Neural cell (in vitro differentiated cells): ENCODE measurements around the gene OCSTAMP. TPM values are rescaled to one million over a fixed set of nuclear protein-coding genes. Genes with fewer than 3 reads are reported as not detected.
A peak's percentile ranks its signal among the peaks of the same experiment; 100 is the strongest.

Experiments used
- H2AFZ ChIP-seq: fragments of 200-600, 300-800 bp; sonication (generic), shearing (Covaris generic); 2 replicates; pipeline ENCODE4 v1.6.0; 2014; ENCODE audit warnings: low read depth, mild to moderate bottlenecking, antibody characterized with exemption, low read length, moderate library complexity
- H3F3A ChIP-seq: fragments of 200-600 bp; shearing (Covaris generic); 2 replicates; pipeline ENCODE4 v1.6.1; 2016; ENCODE audit warnings: mild to moderate bottlenecking, moderate library complexity, mixed read lengths, antibody characterized with exemption, low read length; ENCODE audit not compliant: insufficient read depth, poor library complexity, severe bottlenecking
- H3K27ac ChIP-seq: fragments of 200-600, 300-800 bp; sonication (generic), shearing (Covaris generic); 2 replicates; pipeline ENCODE4 v1.5.1; 2014; ENCODE audit warnings: mild to moderate bottlenecking, low read length, moderate library complexity
- H3K27me3 ChIP-seq: fragments of 300-800, 200-600 bp; sonication (generic), shearing (Covaris generic); 2 replicates; pipeline ENCODE4 v1.6.0; 2014; ENCODE audit warnings: mild to moderate bottlenecking, low read depth, low read length, moderate library complexity; ENCODE audit not compliant: insufficient read depth
- H3K36me3 ChIP-seq: fragments of 300-800, 200-600 bp; sonication (generic), shearing (Covaris generic); 2 replicates; pipeline ENCODE4 v1.5.1; 2014; ENCODE audit warnings: mild to moderate bottlenecking, antibody characterized with exemption, low read length, moderate library complexity; ENCODE audit not compliant: insufficient read depth
- H3K4me2 ChIP-seq: fragments of 300-800, 200-600 bp; sonication (generic), shearing (Covaris generic); 2 replicates; pipeline ENCODE4 v1.6.0; 2014; ENCODE audit warnings: mild to moderate bottlenecking, low read length
- H3K4me3 ChIP-seq: fragments of 300-800, 200-600 bp; sonication (generic), shearing (Covaris generic); 2 replicates; pipeline ENCODE4 v1.5.1; 2014; ENCODE audit warnings: mild to moderate bottlenecking, low read length, moderate library complexity
- H3K79me2 ChIP-seq: fragments of 200-600 bp; shearing (Covaris generic); replicated peaks from 2 replicates; pipeline ENCODE4 v1.6.0; 2014; ENCODE audit warnings: mild to moderate bottlenecking, low read length, moderate library complexity; ENCODE audit not compliant: insufficient read depth
- H3K9ac ChIP-seq: fragments of 300-800, 200-600 bp; sonication (generic), shearing (Covaris generic); 2 replicates; pipeline ENCODE4 v1.6.1; 2016; ENCODE audit warnings: mild to moderate bottlenecking, low read length, mixed read lengths
- H3K9me2 ChIP-seq: fragments of 200-600 bp; shearing (Covaris generic); 2 replicates; pipeline ENCODE4 v1.6.1; 2016; ENCODE audit warnings: mild to moderate bottlenecking, low read length, mixed read lengths; ENCODE audit not compliant: insufficient read depth
- H3K9me3 ChIP-seq: fragments of 200-600, 300-800 bp; sonication (generic), shearing (Covaris generic); 2 replicates; pipeline ENCODE4 v1.6.1; 2016; ENCODE audit warnings: mild to moderate bottlenecking, mixed run types, low read length, moderate library complexity, mixed read lengths
- H4K20me1 ChIP-seq: fragments of 200-600 bp; shearing (Covaris generic); 2 replicates; pipeline ENCODE4 v1.6.1; 2016; ENCODE audit warnings: mild to moderate bottlenecking, mixed run types; ENCODE audit not compliant: insufficient read depth
- EP300 ChIP-seq: fragments of 450-650 bp; conservative IDR thresholded peaks from 2 replicates; pipeline ENCODE4 v1.6.1; 2014; ENCODE audit warnings: antibody characterized with exemption, mild to moderate bottlenecking, moderate library complexity; ENCODE audit not compliant: poor library complexity, severe bottlenecking
- EZH2 ChIP-seq: fragments of 200-600, 300-800 bp; shearing (Covaris generic), sonication (generic); IDR thresholded peaks from 2 replicates; pipeline ENCODE4 v1.6.1; 2014; ENCODE audit warnings: antibody characterized with exemption, low read length, borderline replicate concordance, mild to moderate bottlenecking; ENCODE audit not compliant: insufficient read depth, poor library complexity, severe bottlenecking
- MXI1 ChIP-seq: fragments of 450-650 bp; conservative IDR thresholded peaks from 2 replicates; pipeline ENCODE4 v1.6.1; 2014; ENCODE audit warnings: antibody characterized with exemption, mild to moderate bottlenecking; ENCODE audit not compliant: poor library complexity, severe bottlenecking
- POLR2AphosphoS5 ChIP-seq: IDR thresholded peaks from 2 replicates; pipeline ENCODE4 v1.6.1; 2012
- RAD21 ChIP-seq: fragments of 450-650 bp; conservative IDR thresholded peaks from 2 replicates; pipeline ENCODE4 v1.6.1; 2014; ENCODE audit warnings: antibody characterized with exemption, mild to moderate bottlenecking, moderate library complexity
- SMC3 ChIP-seq: fragments of 450-650 bp; conservative IDR thresholded peaks from 2 replicates; pipeline ENCODE4 v1.6.1; 2014; ENCODE audit warnings: antibody characterized with exemption, mild to moderate bottlenecking, moderate library complexity; ENCODE audit not compliant: poor library complexity
- TAF1 ChIP-seq: IDR thresholded peaks from 2 replicates; pipeline ENCODE4 v1.6.1; 2012; ENCODE audit warnings: low read depth
- polyA plus RNA-seq: library from polyadenylated mRNA; depleted of rRNA; stranded (reverse); fragments of >200 nt; gene quantifications from 2 replicates; pipeline ENCODE4 v1.2.3, GENCODE V29; 2014
- TF ChIP-seq, protein P1 (sequence below): fragments of 450-650 bp; IDR thresholded peaks from 2 replicates; pipeline ENCODE4 v1.5.1; 2014; ENCODE audit warnings: antibody characterized with exemption, mild to moderate bottlenecking, moderate library complexity; ENCODE audit not compliant: poor library complexity, severe bottlenecking
- TF ChIP-seq, protein P2 (sequence below): IDR thresholded peaks from 2 replicates; pipeline ENCODE4 v1.6.1; 2012; ENCODE audit warnings: borderline replicate concordance

Gene OCSTAMP
- polyA plus RNA-seq, 1 donor from 2014 or later, result not detected

DNA sequence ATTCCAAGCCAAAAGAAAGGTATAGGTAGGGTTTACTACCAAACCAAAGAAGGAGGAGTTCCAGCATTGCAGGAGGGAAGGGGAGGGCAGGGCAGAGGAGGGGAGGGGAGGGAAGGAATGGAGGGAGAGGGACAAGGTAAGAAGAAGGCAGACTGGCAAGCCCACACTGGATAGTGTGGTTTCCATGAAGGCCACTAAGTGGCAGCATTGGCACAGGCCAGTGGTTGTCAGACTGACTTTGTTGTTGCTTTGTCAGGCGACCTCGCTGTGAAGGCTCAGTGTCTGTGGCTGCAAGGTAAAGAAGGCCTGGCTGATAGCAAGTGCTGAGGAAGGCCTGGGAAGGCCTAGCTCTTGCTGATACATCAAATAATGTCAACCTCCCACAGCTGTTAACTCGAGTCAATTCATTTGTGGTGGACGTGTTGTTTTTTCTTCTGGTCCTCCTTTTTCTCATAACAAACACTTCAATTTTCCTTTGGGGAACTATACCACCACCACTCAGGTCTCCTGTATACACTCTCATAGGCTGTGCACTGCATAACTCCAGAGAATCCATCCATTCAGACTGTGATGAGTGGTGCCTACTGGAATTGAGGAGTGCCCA, 29.4 kb downstream of the OCSTAMP start:
- Histone ChIP-seq H3K4me3 (no peak overlapping the region), H2AFZ (no peak overlapping the region), H3K4me2 (no peak overlapping the region), H3K36me3 (no peaks in the 10 kb centered on the region), H3K79me2 (no peaks in the 10 kb centered on the region), H3K9ac (no peak overlapping the region), H3K9me3 (no peaks in the 10 kb centered on the region), H3K27me3 (no peaks in the 10 kb centered on the region), H3K27ac (no peak overlapping the region), H4K20me1 (no peaks in the 10 kb centered on the region), H3F3A (no peaks in the 10 kb centered on the region), H3K9me2 (no peaks in the 10 kb centered on the region)
- TF ChIP-seq SMC3 (peak; percentile 62), EZH2 (no peak), EP300 (no peak), RAD21 (peak; percentile 73)
- TF ChIP-seq, protein P1, sequence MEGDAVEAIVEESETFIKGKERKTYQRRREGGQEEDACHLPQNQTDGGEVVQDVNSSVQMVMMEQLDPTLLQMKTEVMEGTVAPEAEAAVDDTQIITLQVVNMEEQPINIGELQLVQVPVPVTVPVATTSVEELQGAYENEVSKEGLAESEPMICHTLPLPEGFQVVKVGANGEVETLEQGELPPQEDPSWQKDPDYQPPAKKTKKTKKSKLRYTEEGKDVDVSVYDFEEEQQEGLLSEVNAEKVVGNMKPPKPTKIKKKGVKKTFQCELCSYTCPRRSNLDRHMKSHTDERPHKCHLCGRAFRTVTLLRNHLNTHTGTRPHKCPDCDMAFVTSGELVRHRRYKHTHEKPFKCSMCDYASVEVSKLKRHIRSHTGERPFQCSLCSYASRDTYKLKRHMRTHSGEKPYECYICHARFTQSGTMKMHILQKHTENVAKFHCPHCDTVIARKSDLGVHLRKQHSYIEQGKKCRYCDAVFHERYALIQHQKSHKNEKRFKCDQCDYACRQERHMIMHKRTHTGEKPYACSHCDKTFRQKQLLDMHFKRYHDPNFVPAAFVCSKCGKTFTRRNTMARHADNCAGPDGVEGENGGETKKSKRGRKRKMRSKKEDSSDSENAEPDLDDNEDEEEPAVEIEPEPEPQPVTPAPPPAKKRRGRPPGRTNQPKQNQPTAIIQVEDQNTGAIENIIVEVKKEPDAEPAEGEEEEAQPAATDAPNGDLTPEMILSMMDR, result peak; percentile 62

DNA sequence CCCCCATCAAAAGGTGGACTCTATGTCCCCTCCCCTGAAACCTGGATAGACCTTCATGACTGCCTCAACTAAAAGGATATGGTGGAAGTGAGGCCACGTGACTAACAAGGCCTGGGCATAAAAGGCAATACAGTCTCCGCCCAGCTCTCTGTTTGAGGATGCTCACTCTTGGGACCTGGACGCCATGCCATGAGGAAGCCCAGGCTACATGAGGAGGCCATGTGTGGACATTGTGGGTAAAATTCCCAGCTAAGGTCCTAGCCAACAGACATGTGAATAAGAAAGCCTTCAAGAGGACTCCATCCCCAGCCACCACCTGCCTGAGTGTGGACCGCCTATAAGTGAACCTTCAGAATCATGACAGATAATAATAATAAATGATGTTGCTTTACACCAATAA, 29.9 kb downstream of the OCSTAMP start:
- Histone ChIP-seq H2AFZ (no peak overlapping the region), H3K9ac (no peak overlapping the region), H3K9me2 (no peaks in the 10 kb centered on the region), H3K79me2 (no peaks in the 10 kb centered on the region), H3K27ac (no peak overlapping the region), H3K9me3 (no peaks in the 10 kb centered on the region), H3K4me3 (no peak overlapping the region), H3K4me2 (no peak overlapping the region), H3K36me3 (no peaks in the 10 kb centered on the region), H3F3A (no peaks in the 10 kb centered on the region), H3K27me3 (no peaks in the 10 kb centered on the region), H4K20me1 (no peaks in the 10 kb centered on the region)
- no peak for TF ChIP-seq MXI1
- TF ChIP-seq RAD21, result no peak
- no peak for TF ChIP-seq POLR2AphosphoS5
- TF ChIP-seq, protein P2, sequence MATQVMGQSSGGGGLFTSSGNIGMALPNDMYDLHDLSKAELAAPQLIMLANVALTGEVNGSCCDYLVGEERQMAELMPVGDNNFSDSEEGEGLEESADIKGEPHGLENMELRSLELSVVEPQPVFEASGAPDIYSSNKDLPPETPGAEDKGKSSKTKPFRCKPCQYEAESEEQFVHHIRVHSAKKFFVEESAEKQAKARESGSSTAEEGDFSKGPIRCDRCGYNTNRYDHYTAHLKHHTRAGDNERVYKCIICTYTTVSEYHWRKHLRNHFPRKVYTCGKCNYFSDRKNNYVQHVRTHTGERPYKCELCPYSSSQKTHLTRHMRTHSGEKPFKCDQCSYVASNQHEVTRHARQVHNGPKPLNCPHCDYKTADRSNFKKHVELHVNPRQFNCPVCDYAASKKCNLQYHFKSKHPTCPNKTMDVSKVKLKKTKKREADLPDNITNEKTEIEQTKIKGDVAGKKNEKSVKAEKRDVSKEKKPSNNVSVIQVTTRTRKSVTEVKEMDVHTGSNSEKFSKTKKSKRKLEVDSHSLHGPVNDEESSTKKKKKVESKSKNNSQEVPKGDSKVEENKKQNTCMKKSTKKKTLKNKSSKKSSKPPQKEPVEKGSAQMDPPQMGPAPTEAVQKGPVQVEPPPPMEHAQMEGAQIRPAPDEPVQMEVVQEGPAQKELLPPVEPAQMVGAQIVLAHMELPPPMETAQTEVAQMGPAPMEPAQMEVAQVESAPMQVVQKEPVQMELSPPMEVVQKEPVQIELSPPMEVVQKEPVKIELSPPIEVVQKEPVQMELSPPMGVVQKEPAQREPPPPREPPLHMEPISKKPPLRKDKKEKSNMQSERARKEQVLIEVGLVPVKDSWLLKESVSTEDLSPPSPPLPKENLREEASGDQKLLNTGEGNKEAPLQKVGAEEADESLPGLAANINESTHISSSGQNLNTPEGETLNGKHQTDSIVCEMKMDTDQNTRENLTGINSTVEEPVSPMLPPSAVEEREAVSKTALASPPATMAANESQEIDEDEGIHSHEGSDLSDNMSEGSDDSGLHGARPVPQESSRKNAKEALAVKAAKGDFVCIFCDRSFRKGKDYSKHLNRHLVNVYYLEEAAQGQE, result no peak
- TF ChIP-seq, protein P1, result no peak
- no peak for TF ChIP-seq TAF1
- no peak for TF ChIP-seq EZH2
- no peak for TF ChIP-seq EP300
- no peak for TF ChIP-seq SMC3
